Stimulated activated CD4-positive, alpha-beta T cell treated with anti-CD3 and anti-CD28 coated beads, Interleukin-1b, Interleukin-23, amount 100 ng/mL, for 48 hours (primary cell): Measurements from ENCODE around the gene GABPB2.
A peak's percentile ranks its signal among the peaks of the same experiment; 100 is the strongest.

Experiments
- DNase-seq: peaks from one replicate; pipeline ENCODE4 v3.0.0-alpha.2; 2020

The GABPB2 gene

DNA sequence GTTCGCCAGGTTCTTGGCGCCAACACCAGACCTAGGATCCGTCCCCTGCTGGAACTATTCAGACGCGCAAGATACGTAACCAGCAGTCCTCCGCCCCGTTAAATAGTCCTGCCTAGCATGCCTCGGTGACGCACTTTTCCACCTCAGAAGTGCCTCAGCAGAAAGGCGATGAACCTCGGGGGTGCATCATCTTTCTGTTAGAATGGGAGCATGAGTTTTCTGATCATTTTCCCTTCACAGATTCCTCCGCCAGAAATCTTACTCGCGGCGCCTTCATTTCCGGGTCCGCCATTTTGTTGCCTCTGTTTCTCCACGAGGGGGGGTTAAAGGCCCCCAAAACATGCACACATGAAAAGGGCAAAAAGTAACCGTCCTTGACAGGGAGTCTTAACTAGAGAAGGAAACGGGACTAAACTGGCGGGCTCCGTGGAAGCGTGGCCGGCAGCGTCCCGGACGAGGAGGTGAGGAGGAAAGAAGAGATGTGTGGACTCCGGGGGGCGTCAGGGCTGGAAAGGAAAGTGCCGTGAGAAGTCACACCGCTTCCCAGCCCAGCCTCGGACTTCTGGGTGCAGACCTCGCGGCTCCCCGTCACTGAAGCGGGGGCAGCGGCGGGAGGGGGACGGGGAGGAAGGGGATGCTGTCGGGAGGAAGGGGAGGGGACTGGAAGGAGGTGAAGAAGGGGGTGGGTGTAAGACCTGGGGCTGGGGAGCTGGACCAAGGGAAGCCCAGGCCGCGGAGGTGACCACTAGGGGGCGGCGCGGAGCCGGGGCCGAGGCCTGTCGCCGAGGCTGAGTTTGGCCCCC lies at the start of gene GABPB2:
Gene GABPB2, plus strand, starts transcription at position 288 of the 803 bp plus-strand sequence. CDS start 17,429 bp downstream, outside the sequence.
- DNase-seq: peak; percentile 90

DNA sequence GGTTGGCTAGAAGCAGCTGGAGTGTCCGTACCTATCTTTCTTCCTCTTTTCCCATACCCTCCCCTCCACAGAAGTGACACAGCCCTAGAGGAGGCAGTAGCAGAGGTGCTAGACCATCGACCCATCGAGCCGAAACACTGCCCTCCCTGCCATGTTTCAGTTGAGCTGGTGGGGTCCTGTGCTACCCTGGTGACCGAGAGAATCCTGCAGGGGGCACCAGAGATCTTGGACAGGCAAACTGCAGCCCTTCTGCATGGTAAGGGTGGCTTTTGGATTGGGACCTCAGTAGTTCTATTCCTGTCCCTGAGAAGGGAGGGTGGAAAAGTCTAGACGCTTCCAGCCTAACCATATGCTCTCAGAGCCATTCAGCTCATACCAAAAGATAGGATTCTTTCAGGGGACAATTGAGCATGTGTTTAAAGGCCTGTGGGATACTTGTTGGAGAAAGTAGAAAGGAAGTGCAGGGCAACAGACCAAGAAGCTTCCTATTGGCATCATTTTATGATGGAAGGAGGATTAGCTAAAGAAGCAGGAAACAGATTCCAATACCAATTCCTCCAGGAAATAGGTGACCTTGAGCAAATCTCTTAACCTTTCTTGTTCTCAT lies 45.9 kb upstream of the GABPB2 start:
- DNase-seq: peak; percentile 81

GRCh38 chr1:151026460-151026859 lies 44.1 kb upstream of the GABPB2 start:
- DNase-seq: no peak

GRCh38 chr1:151032164-151032563 lies 38.4 kb upstream of the GABPB2 start:
- DNase-seq: no peak

DNA sequence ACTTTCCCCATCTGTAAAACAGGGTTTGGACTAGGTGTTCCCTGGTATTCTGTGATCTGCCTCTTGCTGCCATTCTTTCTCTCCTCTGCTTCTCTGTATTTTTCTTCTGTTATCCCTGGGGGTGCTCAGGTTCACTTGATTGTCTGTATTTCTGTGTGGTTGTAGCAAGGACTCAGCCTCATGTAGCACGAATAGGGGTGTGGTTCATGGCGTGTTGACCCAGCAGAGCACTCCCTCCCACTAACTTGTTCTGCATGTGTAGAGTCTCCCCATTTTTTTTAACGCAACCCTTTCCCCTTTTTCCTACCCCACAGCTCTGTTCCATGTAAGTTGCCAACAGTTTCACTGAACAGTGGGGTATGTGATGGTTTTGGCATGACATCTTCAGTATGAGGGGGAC lies 35.4 kb upstream of the GABPB2 start:
- DNase-seq: no peak

DNA sequence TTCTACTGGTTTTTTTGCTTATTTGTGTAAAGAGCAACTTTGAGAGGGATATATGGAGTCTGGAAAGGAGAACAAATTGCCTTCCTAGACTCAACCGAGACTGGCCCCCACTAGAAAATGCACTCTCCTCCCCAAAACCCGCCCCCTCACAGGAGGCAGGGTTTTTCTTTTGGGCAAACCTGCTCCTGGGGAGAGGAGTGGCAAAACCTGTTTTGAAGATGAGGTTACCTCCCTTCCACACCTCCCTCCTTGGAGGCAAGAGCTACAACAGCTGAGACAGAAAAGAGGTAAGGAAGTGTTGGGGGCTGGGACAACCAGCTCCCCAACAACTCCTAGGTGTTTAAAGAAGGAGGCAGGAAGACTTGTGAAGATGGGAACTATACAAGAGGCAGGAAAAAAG lies 34.2 kb upstream of the GABPB2 start, which contains the start of gene BNIPL:
Gene BNIPL, plus strand, starts transcription at position 231 of the 400 bp plus-strand sequence. Its CDS starts 140 bp downstream, at position 371.
- DNase-seq: no peak

GRCh38 chr1:151037032-151037431 lies 33.5 kb upstream of the GABPB2 start:
- DNase-seq: no peak

GRCh38 chr1:151039521-151039920 lies 31.0 kb upstream of the GABPB2 start:
- DNase-seq: no peak

DNA sequence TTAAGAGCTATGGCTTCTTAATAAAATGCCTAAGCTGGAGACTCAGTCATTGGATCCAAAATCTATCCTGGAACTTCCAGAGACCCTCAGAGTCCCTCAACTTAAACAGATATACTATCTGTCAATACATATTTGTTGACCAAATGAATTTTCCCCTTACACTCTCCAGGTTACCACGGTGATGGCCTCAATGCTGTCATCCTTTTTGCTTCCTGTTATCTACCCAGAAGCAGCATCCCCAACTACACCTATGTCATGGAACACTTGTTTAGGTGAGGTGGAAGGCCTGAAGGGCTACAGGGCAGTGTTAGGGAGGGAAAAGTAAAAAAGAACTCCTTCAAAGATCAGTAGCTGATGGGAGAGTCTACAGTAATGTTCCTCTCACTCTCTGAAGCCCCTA lies 27.4 kb upstream of the GABPB2 start:
- DNase-seq: no peak

GRCh38 chr1:151047591-151047924 lies 23.0 kb upstream of the GABPB2 start, which contains the start of gene C1orf56:
TSS of gene C1orf56 (plus strand) at chr1:151047751. CDS start at chr1:151047848, 97 bp downstream.
- DNase-seq: peak; percentile 48

- DNase-seq: peak; percentile 60
These were observed 22.5 kb upstream of the GABPB2 start for GRCh38 chr1:151047925-151048644.

- no peak for DNase-seq
These were observed 21.9 kb upstream of the GABPB2 start for GRCh38 chr1:151048645-151049032.

GRCh38 chr1:151049458-151049857 lies 21.1 kb upstream of the GABPB2 start:
- DNase-seq: no peak

DNA sequence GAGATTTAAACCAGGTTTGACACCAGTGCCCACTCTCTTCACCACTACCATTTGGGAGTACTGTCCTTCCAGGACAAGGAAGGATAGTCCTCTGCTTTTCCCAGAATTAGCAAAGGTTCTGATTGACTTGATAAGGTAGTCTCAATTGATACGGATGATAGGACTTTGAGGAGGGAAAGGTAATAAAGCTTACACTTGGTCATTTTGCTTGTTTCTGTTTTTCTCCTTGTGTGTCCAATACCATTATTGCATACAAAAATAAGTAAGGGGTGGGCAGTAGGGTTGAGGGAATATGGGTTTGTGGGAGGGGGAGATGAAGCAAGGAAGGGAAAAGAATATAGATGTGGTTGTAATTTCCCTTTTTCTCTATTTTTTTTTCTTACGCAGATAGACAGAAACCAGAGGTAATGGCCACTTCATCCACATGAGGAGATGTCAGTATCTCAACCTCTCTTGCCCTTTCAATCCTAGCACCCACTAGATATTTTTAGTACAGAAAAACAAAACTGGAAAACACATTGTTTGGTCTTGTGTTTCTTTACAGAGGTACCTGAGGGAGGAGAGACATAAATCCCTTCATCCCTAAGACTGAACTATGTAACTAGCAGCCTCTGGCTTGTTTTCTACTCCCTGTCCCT lies 20.4 kb upstream of the GABPB2 start:
- DNase-seq: no peak

GRCh38 chr1:151051356-151052009 lies 19.1 kb upstream of the GABPB2 start:
- no peak for DNase-seq

- no peak for DNase-seq
These were observed 15.5 kb upstream of the GABPB2 start for GRCh38 chr1:151054971-151055547.

- DNase-seq: no peak
These were observed 15.0 kb upstream of the GABPB2 start for GRCh38 chr1:151055581-151055980.

DNA sequence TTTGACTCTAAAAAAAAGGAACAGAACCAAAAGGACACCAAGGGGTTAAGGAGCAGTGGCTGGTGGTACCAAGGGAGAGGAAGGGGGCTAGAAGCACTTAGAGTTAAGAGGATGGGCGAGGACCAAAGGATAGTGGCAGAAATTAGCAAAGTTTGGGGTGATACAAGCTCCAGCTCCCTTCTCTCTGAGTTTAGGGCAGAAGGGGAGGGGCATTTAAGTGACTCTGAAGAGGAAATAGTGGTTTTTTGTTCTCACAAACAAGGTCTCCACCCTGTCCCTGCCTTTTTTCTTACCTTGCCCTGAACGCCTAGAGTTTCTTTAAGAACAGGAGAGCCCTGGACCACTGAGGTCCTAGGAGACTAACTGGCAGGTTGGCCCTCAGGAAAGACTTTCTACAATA lies 14.4 kb upstream of the GABPB2 start:
- DNase-seq: no peak

DNA sequence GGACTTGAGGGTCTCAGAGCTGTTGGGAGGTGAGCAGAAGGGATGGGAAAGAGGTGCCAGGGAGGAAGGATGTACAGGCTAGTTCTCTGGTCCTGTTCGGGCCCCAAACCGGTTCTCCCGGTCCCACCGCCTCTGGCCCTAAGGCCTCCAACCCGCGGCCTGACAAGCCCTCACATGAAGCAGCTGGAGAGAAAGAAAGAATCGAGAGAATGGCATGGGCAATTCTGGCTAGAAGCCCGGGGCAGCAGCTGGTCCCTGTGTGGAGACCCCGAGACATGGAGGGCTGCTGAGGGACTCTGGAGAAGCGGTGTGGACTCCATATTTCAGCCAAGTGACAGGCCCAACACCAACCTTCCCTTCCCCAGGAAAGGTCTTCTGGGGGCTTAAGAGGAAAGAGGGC lies 11.9 kb upstream of the GABPB2 start:
- DNase-seq: no peak

DNA sequence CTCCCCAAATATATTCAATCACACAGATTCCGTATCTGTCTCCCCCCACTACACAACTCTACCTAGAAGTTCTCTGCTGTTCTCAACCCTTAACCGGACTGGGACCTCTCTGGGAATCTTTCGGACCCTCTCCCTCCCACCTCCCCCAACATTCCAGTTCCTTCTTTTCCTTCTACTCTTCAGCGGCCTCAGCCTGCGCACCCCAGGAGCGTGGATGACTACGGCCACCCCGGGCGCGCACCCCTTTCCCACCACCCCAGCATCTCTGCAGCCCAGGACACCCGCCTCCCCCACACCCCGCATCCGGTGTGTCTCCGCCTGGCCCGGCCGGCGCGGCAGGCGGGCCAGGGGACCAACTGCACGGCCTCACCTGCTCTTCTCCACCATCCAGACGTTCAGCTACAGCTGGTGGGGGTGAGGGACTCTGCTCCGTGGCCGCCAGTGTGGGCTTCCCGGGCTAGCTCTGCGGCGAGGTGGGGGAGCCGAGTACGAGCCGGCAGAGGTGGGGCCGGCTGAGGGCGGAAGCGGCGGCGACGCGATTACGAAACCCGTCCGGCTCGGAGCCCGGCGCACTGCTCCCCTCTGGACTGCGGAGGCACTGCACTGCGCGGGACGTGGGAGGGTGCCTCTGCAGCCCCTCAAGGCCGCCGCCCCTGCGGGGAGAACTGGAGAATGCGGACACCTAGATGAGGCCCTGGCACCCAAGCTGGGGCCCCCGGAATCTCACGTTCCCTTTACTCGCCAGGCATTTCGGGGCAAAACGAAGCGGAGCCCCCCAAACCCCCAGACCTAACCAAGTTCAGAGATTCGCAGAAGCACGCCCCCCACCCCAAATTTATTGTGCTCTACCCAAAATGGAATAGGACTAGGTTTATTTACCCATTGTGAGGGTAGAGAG lies 11.2 kb upstream of the GABPB2 start, which contains the start of gene CDC42SE1:
Gene CDC42SE1, minus strand, starts transcription at position 514 of the 898 bp plus-strand sequence. CDS start 3,892 bp downstream, outside the sequence.
- DNase-seq: peak; percentile 85
